DMS153 treated with DMSO at 0.1 percent for 48 hours (cell line): ENCODE results near the gene EDN1.

Experiments used
- DNase-seq: peaks from one replicate; lab custom pipeline; 2025; ENCODE audit not compliant: unreplicated experiment; lab: John Stamatoyannopoulos, UW

Gene EDN1

DNA sequence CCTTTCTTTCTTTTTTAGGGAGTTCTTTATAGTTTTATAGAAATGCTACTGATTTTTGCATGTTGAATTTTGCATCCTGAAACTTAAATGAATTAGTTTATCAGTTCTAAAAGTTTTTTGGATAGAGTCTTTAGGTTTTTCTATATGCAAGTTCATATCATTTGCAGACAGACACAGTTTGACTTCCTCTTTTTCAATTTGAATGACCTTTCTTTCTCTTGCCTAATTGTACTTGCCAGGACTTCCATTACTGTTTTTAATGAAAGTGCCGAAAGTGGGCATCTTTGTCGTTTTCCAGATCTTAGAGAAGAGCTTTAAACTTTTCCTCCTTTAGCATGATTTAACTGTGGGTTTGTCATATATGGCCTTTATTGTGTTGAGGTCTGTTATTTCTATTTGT lies 21.1 kb upstream of the EDN1 start:
- no peak for DNase-seq

DNA sequence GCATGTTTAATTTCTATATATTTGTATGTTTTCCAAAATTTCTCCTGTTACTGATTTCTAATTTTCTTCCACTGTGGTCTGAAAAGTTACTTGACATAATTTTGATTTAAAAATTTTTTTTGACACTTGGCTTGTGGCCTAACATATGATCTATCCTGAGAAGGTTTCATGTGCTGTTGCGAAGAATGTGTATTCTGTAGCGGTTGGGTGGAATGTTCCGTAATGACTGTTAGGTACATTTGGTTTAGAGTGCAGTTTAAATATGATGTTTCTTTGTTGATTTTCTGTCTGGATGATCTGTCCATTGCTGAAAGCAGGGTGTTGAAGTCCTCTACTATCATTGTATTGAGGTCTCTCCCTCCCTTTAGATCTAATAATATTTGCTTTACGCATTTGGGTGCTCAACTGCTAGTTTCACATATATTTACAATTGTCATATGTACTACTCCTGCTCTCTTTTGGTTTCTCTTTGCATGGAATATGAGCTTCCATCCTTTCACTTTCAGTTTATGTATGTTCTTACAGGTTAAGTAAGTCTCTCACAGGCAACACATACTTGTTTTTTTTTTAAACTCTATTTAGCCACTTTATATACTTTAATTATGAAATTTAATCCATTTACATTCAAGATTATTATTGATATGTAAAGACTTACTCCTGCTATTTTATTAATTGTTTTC lies 19.5 kb upstream of the EDN1 start:
- no peak for DNase-seq

DNA sequence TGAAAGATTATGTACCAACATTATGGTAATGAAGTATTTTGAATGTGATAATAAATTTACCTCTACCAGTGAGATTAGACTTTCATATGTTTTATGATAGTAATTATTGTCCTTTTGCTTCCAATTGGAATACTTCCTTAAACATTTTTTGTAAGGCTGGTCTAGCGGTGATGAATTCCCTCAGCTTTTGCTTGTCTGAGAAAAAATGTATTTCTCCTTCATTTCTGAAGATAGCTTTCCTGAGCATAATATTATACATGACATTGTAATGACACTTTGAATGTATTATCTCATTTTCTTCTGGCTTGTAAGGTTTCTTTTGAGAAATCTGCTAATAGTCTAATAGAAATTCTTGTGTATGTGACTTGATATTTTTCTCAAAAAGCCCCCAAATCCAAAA lies 18.6 kb upstream of the EDN1 start:
- no peak for DNase-seq

DNA sequence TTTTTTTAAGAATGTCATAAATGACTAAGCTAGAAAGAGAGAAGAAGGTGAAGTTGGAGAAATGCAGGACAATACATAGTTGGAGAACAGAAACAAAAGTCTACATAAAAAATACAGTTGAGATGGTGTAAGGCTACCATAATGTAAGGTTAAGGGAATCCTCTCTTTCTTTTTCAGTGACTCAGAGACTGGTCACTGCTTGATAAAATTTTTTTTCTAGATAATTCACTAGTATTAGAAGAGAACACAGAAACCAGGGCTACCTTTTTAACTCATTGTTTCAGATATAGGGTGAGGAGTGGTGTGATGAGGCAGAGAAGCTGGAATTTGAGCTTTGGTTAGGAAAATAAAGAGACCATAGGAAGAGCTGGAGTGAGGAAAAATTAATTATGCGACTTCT lies 18.2 kb upstream of the EDN1 start:
- DNase-seq, result no peak

DNA sequence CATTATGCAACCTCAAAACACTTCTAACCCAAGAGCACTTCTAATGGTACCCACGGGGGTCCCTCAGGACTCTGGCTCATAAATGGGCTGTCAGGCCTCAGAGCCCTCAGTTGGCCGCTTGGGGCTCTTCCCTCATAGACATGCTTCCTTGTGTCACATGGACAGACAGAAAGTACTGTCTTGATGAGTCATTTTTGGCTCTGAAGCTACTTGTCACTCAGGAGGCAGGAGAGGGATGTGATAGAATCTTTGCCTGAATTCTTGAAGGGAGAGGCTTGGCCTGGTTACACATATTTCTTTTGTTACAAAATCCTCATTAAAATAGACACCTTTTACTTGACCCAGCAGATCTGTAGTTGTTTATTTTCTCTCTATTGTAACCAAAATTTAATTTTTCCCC lies 15.1 kb upstream of the EDN1 start:
- no peak for DNase-seq

DNA sequence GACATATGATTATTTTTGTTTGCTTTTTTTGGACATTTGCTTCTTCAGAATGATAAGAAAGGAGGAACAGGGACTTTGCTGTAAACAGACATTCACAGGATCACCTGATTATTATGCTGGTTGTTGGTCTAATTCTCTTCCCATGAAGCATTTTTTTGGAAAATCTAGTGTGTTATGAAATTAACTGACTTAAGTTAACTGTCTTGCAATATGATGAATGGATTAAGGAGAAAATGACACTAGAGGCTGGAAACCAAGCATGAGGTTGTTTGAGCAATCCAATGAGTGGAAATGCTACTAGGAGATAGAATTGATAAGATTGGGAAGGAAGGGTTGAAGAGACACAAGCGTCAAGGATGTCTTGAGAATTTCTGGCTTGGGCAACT lies 13.2 kb upstream of the EDN1 start:
- no peak for DNase-seq

DNA sequence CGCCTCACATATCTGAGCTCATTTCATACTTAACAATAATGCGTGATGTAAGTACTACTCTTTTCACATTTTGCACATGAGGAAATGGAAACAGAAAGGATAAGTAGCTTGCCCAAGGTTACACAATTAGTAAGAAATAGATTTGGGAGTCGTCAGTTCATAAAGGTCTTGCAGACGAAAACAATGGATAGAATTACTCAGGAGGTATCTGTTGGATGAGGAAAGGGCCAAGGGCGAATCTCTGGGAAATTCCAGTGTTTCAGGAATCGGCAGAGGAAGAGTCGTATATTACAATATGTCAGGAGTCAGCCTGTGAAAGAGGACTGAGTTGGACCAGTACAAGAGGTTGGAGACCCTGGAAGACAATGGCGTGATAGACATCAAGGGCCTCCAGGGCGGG lies 12.8 kb upstream of the EDN1 start:
- DNase-seq, result no peak

DNA sequence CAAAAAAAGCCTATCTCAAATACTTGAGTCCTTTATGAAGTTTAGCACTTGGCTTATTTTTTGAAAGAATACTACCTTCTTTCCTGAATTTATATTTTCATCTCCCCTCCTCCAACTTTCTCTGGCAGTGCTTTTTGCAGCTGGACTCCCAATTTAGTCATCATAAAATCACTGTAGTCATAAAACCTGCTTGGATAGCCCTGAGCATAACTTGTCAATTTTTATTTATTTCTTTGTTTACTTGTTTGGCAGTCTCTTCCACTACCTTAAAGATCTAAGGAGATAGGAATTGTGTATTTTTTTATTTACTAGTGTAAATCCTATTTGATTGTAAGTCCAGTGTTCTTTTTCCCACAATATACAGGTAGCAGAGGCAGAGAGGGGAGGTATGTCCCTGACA lies 11.2 kb upstream of the EDN1 start:
- no peak for DNase-seq

DNA sequence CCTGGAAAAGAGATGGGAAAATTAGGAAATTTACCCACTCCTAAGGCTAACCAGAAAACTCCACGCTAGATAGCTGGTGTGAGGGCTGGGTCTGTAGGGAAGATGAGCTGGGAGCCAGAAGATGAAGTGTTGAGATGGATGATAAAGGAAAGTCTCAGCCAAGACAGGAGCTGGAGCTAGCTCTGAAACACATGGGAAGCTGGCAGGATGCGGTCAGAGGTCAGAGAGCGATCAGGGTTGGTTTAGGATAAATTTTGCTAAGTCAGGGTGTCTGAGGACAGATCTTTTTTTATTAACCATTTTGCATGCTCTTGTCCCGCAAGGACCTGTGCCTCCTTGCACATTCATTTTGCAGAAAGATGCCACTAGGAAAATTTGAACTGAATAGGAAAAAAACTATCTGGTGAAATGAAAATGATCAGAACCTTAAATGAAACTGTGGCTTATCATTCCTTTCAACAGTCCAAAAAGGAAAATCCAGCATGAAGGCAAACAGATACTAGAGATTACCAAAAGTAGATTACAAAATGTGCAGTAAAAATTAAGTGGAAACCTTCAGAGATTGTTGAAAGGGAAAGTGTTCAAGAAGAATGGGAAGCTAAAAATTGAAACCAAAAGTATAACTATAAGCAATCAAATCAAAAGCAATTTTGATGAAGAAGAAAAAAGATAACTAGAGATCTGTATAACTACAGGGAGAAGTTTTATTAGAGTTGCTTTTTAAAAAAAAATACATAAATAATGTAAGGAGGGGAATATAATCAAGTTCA lies 10.7 kb upstream of the EDN1 start:
- DNase-seq, result no peak

DNA sequence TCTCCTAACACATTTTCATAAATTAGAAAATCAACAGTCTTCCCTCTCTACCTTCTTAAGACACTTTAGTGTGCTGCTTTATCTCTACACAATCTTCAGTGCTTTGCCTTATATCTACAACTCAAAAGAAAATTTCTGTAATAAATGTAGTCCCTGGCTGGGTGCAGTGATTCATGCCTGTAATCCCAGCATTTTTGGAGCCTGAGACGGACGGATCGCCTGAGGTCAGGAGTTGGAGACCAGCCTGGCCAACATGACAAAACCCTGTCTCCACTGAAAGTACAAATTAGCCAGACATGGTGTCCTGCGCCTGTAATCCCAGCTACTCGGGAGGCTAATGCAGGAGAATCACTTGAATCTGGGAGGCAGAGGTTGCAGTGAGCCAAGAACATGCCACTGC lies 9.7 kb upstream of the EDN1 start:
- no peak for DNase-seq

DNA sequence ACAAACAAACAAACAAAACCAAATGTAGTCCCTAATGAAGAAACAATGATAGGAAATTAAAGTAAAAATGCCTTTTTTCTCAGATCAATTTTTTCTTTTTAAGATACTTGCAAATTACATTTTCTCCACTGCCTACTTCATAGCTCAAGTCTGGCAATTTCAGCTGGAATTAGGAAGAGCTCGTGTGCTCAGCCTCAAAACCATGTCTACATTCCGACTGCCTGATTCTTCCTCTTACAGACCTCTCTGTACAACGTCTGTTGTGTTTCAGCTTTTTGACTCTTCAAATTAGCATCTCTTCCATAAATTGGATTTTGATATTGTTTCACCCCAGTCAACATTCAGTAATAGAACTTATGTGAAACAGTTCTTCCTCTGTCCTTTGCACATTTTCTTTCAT lies 9.3 kb upstream of the EDN1 start:
- DNase-seq, result no peak

DNA sequence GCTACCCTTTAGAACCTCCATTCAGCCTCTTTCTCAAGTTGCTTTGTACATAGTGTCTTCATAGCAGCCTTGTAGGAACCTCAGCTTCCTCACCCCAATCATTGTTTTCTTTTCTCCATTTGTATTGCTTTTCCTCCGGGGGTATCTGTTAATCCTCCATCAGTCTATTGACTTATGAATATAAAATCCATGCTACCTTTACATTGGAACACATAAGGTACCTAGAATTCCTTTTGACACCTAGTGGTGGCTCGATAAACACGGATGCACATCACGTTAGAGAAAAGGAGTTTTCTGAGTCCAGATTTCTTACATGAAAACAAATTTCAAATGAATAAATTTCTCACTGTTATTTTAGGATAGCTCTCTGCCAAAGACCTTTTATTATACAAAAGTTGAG lies 6.3 kb upstream of the EDN1 start:
- no peak for DNase-seq

DNA sequence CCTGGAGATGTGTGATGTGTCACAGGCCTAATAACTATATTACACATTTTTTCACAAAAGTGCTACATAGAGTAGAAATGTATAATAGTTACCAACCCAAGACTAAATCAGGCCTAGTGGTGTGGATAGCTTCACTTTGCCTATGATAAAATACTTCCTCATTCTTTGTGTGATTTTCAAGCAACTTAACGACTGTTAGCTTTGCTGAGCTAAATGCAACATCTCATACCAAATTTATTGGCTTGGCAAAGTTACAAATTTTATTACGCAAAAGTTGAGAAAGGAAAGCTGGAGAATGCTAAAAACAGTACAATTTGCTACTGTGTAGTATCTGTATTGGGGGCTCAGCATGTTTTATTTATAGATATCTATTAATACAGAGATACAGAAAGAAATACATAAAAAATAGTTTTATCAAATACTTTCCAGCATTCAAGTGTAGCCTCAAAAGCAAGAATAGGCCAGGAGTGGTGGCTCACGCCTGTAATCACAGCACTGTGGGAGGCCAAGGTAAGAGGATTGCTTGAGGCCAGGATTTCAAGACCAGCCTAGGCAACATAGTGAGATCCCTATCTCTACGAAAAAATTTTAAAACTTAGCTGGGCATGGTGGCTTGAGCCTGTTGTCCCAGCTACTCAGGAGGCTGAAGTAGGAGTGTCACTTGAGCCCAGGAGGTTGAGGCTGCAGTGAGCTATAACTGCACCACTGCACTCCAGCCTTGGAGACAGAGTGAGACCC lies 3.6 kb upstream of the EDN1 start:
- no peak for DNase-seq

DNA sequence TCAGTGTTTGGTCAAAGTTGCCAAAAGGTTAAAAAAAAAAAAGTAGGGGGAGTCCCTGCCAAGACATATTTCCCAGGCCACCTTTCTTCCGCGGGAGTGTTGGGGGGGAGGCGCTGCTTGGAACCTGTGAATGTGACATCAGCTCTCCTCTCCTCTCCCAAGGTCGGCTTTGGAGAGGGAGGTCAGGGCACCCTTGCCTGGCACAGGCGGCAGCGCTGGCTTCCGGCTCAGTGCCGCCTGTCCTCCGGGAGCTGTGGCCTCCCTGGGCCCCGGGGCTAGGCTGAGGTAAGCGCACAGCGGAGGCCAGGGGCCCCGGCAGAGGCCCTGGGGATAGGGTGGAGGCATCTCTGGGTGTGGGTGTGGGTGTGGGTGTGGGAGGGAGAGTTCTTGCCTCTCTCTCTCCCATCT lies 1.9 kb upstream of the EDN1 start:
- DNase-seq, result no peak

DNA sequence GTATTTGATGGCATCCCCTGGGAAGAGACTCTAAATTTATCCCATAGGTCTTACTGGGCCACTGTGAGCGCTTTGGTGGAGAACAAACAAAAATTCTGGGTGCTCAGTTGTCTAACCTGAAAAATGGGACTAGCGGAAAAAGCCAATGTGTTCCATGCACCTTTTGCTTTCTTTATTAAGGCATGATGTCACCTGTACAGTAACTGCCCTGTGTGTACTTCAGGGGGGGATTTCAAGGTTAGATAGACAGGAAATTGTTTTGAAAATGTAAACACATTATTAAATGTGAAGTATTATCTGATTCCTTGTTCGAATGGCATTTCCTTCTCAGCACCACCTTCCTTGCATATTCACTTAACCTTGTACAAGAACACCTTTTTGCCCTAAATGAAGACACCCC lies 1.2 kb upstream of the EDN1 start:
- no peak for DNase-seq

DNA sequence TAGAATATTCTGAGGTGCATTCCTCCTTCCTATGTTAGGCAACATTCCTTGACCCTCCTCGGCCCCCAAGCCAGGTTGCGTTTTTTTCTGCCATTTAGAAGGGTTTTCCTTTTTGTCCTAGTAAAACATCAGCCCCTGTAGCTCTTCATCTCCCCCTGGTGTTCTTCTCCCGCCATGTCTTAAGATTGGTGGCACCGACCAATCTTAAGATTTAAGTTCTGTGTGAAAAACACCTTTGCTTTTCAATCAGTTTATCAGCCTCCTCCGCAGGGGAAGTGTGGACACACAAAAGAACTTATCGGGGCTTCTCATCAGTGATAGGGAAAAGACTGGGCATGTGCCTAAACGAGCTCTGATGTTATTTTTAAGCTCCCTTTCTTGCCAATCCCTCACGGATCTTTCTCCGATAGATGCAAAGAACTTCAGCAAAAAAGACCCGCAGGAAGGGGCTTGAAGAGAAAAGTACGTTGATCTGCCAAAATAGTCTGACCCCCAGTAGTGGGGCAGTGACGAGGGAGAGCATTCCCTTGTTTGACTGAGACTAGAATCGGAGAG lies 719 bp upstream of the EDN1 start:
- DNase-seq, result no peak

DNA sequence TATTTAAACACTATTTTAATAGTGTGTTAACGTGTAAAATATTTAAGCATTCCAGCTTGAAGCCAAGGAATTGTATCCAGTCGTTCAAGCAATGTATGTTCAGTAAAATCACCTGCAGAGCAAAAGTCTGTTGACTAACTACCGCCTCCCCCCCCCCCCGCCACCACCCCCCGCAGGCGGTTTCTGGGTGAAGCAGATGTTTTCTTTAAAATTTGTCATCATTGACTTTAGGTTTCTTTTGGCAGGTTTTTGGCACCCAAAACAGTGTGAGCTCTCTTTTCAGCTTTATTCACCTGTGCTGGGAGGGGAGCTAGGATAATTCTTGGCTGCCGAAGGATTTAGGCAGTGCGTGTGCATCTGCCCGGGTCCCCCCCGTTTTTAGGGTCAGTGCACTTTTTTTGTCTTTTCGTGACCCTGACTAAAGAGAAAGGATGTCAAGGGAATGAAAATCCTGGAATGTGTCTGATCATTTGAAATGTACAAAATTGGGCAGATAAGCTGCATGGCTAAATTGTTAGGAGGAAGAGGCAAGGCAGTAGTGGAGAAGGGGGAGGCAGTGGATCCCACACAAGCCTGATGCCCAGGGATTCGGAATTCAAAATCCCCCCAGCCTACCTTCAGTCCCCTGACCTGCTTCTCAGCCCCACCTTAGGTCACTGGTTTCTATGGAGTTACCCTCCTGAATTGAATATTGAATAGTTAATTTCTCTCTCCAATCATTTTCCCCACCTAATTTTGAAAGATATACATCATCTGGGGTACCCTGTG lies 1.1 kb downstream of the EDN1 start:
- no peak for DNase-seq

DNA sequence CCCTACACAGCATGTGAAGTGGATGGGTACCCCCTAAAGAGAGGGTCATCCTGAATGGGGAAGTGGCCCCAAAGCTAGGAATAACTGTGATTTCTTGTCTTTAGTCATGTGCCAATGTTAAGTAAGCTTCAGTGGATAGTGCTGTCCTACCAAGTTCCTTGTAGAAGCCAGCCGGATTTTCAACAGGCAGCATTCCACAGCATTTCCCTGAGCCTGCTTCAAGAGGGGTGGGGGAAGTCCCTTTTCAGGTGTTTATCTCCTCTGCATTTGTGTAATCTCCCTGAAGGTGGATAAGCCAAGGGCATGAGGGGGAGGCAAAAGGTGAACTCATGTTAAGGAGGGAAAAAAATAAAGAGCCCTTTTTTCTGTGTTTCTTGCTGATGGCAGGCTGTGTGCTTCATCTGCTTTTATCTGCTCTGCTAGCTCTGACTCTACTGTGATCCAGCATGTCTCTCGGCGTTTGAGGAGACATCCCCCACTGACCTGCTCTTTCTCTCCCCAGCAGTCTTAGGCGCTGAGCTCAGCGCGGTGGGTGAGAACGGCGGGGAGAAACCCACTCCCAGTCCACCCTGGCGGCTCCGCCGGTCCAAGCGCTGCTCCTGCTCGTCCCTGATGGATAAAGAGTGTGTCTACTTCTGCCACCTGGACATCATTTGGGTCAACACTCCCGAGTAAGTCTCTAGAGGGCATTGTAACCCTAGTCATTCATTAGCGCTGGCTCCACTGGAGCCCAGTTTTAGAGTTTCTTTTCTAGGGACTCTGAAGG lies 1.9 kb downstream of the EDN1 start:
- no peak for DNase-seq

DNA sequence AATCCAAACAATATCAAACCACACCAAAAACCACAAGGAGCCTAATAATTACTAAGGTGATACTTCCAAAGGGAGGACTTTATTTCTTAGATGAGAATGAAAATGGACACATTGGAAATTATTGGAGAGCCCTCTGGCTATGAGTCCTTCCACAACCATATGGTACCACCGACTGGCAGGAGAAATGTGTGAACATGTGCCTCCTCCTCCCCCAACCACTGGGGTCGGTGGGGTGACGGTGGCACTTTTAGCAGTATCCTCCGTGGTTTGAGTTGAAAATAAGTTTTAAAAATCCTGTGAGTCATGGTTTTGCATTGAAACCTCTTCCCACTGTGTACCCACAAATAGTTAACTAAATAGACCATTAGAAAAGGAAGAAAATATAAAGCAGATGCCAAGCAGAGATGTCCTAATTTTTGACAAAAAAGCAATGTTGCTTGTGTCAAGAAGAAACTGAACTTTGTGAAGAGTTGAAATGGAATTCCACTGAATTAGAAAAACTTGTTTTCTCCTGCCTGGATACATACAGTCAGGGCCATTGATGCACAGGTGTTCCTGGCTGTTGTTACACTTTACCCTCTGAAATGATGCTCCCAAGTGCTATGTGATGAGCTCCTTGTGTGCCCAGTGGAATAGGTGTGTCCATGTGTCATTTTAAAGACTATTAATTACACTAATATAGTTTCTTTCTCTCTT lies 3.2 kb downstream of the EDN1 start:
- no peak for DNase-seq
